HEK293 (cell line): ENCODE data around the gene LCN12.

Experiments used
- CTCF ChIA-PET: fragments of 350-600 bp; formaldehyde crosslinking; extraction: SDS; loops from one replicate; lab custom pipeline; 2021; ENCODE audit warnings: antibody characterized with exemption; lab: Yijun Ruan, JAX
- POLR2A ChIA-PET: fragments of 300-600 bp; formaldehyde crosslinking; extraction: SDS; loops from one replicate; lab custom pipeline; 2020; ENCODE audit warnings: antibody characterized with exemption, inconsistent platforms; lab: Yijun Ruan, JAX
- H3K27ac ChIP-seq: fragments of 200-500 bp; sonication (Bioruptor generic); 2 replicates; pipeline ENCODE4 v1.5.1; 2014; ENCODE audit warnings: low read depth, low read length, control low read depth, inconsistent platforms; ENCODE audit errors: extremely low read depth
- H3K36me3 ChIP-seq, 2 experiments: fragments of 200-500 bp in 1 of 2; sonication (Bioruptor generic) in 1 of 2; 1 replicate in 1 of 2; 2 replicates in 1 of 2; pipeline ENCODE4 v1.5.1; 2014 to 2017; ENCODE audit warnings: inconsistent platforms in 2 of 2, low read length in 2 of 2; ENCODE audit not compliant: control insufficient read depth in 2 of 2, insufficient read depth in 1 of 2
- H3K4me1 ChIP-seq: fragments of 200-500 bp; sonication (Bioruptor generic); 2 replicates; pipeline ENCODE4 v1.5.1; 2014; ENCODE audit warnings: mild to moderate bottlenecking, low read length, inconsistent platforms; ENCODE audit not compliant: control insufficient read depth, insufficient read depth
- H3K4me3 ChIP-seq: 2 replicates; pipeline ENCODE4 v1.5.1; 2011; ENCODE audit warnings: low read depth, mild to moderate bottlenecking, control low read depth, low read length, moderate library complexity
- H3K9me3 ChIP-seq: fragments of 200-500 bp; sonication (Bioruptor generic); 2 replicates; pipeline ENCODE4 v1.5.1; 2014; ENCODE audit warnings: low read depth, low read length, inconsistent platforms; ENCODE audit not compliant: control insufficient read depth, insufficient read depth
- FEZF1 ChIP-seq: fragments of 450-650 bp; formaldehyde crosslinking; IDR thresholded peaks from 2 replicates; pipeline ENCODE4 v1.5.1; 2016; ENCODE audit warnings: missing biosample characterization, missing genetic modification characterization
- GFI1B ChIP-seq: fragments of 450-650 bp; formaldehyde crosslinking; IDR thresholded peaks from 2 replicates; pipeline ENCODE4 v1.5.1; 2016; ENCODE audit warnings: missing biosample characterization, missing genetic modification characterization
- HIC1 ChIP-seq: fragments of 450-650 bp; formaldehyde crosslinking; IDR thresholded peaks from 2 replicates; pipeline ENCODE4 v1.5.1; 2016; ENCODE audit warnings: missing biosample characterization, missing genetic modification characterization
- INSM2 ChIP-seq: fragments of 450-650 bp; formaldehyde crosslinking; IDR thresholded peaks from 2 replicates; pipeline ENCODE4 v1.5.1; 2016; ENCODE audit warnings: missing biosample characterization, missing genetic modification characterization
- MYNN ChIP-seq: fragments of 450-650 bp; formaldehyde crosslinking; IDR thresholded peaks from 2 replicates; pipeline ENCODE4 v1.5.1; 2016; ENCODE audit warnings: missing biosample characterization, missing genetic modification characterization, borderline replicate concordance
- PRDM10 ChIP-seq: fragments of 450-650 bp; formaldehyde crosslinking; IDR thresholded peaks from 2 replicates; pipeline ENCODE4 v1.5.1; 2016; ENCODE audit warnings: missing biosample characterization, missing genetic modification characterization
- ZNF140 ChIP-seq: fragments of 450-650 bp; formaldehyde crosslinking; IDR thresholded peaks from 2 replicates; pipeline ENCODE4 v1.5.1; 2016; ENCODE audit warnings: missing biosample characterization, missing genetic modification characterization
- ZNF155 ChIP-seq: fragments of 450-650 bp; formaldehyde crosslinking; IDR thresholded peaks from 2 replicates; pipeline ENCODE4 v1.5.1; 2016; ENCODE audit warnings: missing biosample characterization, missing genetic modification characterization
- ZNF18 ChIP-seq: fragments of 450-650 bp; formaldehyde crosslinking; IDR thresholded peaks from 2 replicates; pipeline ENCODE4 v1.5.1; 2016; ENCODE audit warnings: missing biosample characterization, missing genetic modification characterization
- ZNF221 ChIP-seq: fragments of 450-650 bp; formaldehyde crosslinking; IDR thresholded peaks from 2 replicates; pipeline ENCODE4 v1.5.1; 2017; ENCODE audit warnings: missing biosample characterization, missing genetic modification characterization, borderline replicate concordance
- ZNF48 ChIP-seq: fragments of 450-650 bp; formaldehyde crosslinking; IDR thresholded peaks from 2 replicates; pipeline ENCODE4 v1.5.1; 2016; ENCODE audit warnings: missing biosample characterization, missing genetic modification characterization
- ZNF521 ChIP-seq: fragments of 450-650 bp; formaldehyde crosslinking; IDR thresholded peaks from 2 replicates; pipeline ENCODE4 v1.5.1; 2017; ENCODE audit warnings: missing biosample characterization, mild to moderate bottlenecking, missing genetic modification characterization
- ZNF560 ChIP-seq: fragments of 450-650 bp; formaldehyde crosslinking; IDR thresholded peaks from 2 replicates; pipeline ENCODE4 v1.5.1; 2017; ENCODE audit warnings: missing biosample characterization, missing genetic modification characterization, borderline replicate concordance
- ZNF629 ChIP-seq: fragments of 450-650 bp; formaldehyde crosslinking; IDR thresholded peaks from 2 replicates; pipeline ENCODE4 v1.5.1; 2017; ENCODE audit warnings: missing biosample characterization, missing genetic modification characterization
- ZNF654 ChIP-seq: fragments of 450-650 bp; formaldehyde crosslinking; IDR thresholded peaks from 2 replicates; pipeline ENCODE4 v1.5.1; 2016; ENCODE audit warnings: low read depth, missing biosample characterization, missing genetic modification characterization
- ZNF660 ChIP-seq: fragments of 450-650 bp; IDR thresholded peaks from 2 replicates; pipeline ENCODE4 v1.5.1; 2018; ENCODE audit warnings: missing biosample characterization, mild to moderate bottlenecking, missing genetic modification characterization
- TF ChIP-seq, protein P1 (sequence below): fragments of 450-650 bp; formaldehyde crosslinking; IDR thresholded peaks from 2 replicates; pipeline ENCODE4 v1.5.1; 2016; ENCODE audit warnings: missing biosample characterization, missing genetic modification characterization

The LCN12 gene

GRCh38 chr9:136934277-136934676, 17.8 kb upstream of the LCN12 start:
- POLR2A ChIA-PET = no interaction called here
- H3K4me1 ChIP-seq = no peaks in the 10 kb centered on the region
- TF ChIP-seq ZNF521 (tag by site-specific recombination) = no peak
- TF ChIP-seq, protein P1, sequence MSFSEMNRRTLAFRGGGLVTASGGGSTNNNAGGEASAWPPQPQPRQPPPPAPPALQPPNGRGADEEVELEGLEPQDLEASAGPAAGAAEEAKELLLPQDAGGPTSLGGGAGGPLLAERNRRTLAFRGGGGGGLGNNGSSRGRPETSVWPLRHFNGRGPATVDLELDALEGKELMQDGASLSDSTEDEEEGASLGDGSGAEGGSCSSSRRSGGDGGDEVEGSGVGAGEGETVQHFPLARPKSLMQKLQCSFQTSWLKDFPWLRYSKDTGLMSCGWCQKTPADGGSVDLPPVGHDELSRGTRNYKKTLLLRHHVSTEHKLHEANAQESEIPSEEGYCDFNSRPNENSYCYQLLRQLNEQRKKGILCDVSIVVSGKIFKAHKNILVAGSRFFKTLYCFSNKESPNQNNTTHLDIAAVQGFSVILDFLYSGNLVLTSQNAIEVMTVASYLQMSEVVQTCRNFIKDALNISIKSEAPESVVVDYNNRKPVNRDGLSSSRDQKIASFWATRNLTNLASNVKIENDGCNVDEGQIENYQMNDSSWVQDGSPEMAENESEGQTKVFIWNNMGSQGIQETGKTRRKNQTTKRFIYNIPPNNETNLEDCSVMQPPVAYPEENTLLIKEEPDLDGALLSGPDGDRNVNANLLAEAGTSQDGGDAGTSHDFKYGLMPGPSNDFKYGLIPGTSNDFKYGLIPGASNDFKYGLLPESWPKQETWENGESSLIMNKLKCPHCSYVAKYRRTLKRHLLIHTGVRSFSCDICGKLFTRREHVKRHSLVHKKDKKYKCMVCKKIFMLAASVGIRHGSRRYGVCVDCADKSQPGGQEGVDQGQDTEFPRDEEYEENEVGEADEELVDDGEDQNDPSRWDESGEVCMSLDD (tag by site-specific recombination) = no peak
- no peak for TF ChIP-seq ZNF155 (tag by site-specific recombination)
- no peak for TF ChIP-seq MYNN (tag by site-specific recombination)
- TF ChIP-seq ZNF140 (tag by site-specific recombination) = no peak
- TF ChIP-seq ZNF629 (tag by site-specific recombination) = no peak
- TF ChIP-seq PRDM10 = no peak
- no peak for TF ChIP-seq HIC1 (tag by site-specific recombination)
- TF ChIP-seq FEZF1 (tag by site-specific recombination) = no peak
- no peak for TF ChIP-seq ZNF654 (tag by site-specific recombination)
- no peak for TF ChIP-seq ZNF18 (tag by site-specific recombination)
- TF ChIP-seq GFI1B (tag by site-specific recombination) = no peak
- no peak for TF ChIP-seq ZNF560 (tag by site-specific recombination)
- TF ChIP-seq ZNF660 (tag by site-specific recombination) = no peak
- no peak for TF ChIP-seq ZNF221 (tag by site-specific recombination)
- TF ChIP-seq INSM2 (tag by site-specific recombination) = no peak
- TF ChIP-seq ZNF48 (tag by site-specific recombination) = no peak
- H3K4me3 ChIP-seq = no peak overlapping the region
- H3K27ac ChIP-seq = no peak overlapping the region
- no peaks in the 10 kb centered on the region for H3K9me3 ChIP-seq
- peaks cover 5 to 14% of the 10 kb centered on the region in 2 experiments; a peak in 2 of 3 replicates for H3K36me3 ChIP-seq
- CTCF ChIA-PET = no interaction called here
